HUES6 (cell line): Measurements from ENCODE around the gene TMEM170A.
"Not testable (repeated sequence)": the region's sequence is repeated elsewhere in the genome, so short reads cannot be mapped to it uniquely, and the experiment has no call there.

Experiments
- H3K27ac ChIP-seq: 2 replicates; pipeline ENCODE4 v1.7.0; 2013; ENCODE audit warnings: low read depth, mild to moderate bottlenecking, low read length, inconsistent platforms
- H3K27me3 ChIP-seq: 2 replicates; pipeline ENCODE4 v1.6.1; 2013; ENCODE audit warnings: low read length; ENCODE audit not compliant: control insufficient read depth, insufficient read depth
- H3K36me3 ChIP-seq: 2 replicates; pipeline ENCODE4 v1.6.1; 2013; ENCODE audit warnings: low read length; ENCODE audit not compliant: control insufficient read depth, insufficient read depth
- H3K4me1 ChIP-seq: 2 replicates; pipeline ENCODE4 v1.6.1; 2013; ENCODE audit warnings: low read length; ENCODE audit not compliant: control insufficient read depth, insufficient read depth
- H3K4me3 ChIP-seq: 2 replicates; pipeline ENCODE4 v1.5.1; 2013; ENCODE audit warnings: low read depth, low read length
- H3K9ac ChIP-seq: one replicate; pipeline ENCODE4 v1.6.1; 2013; ENCODE audit warnings: mild to moderate bottlenecking, low read length
- H3K9me3 ChIP-seq: 2 replicates; pipeline ENCODE4 v1.6.1; 2013; ENCODE audit warnings: low read depth, low read length; ENCODE audit not compliant: control insufficient read depth, insufficient read depth

The TMEM170A gene

GRCh38 chr16:75464122-75464918 lies at the start of gene TMEM170A:
TSS of gene TMEM170A (minus strand) at chr16:75464689. CDS start at chr16:75464600, 89 bp downstream.
- peak within 1 kb of the TSS; percentile 99 for H3K4me3 ChIP-seq
- no peaks in the 10 kb centered on the region for H3K27me3 ChIP-seq
- H3K9ac ChIP-seq: peak within 1 kb of the TSS; percentile 94
- peaks cover 4% of the 10 kb centered on the region; the same call in 1 of the 2 replicates for H3K4me1 ChIP-seq
- peak within 1 kb of the TSS; percentile 89 for H3K27ac ChIP-seq
- H3K9me3 ChIP-seq: no peaks in the 10 kb centered on the region
- H3K36me3 ChIP-seq: no peaks in the 10 kb centered on the region; the same call in 1 of the 2 replicates

GRCh38 chr16:75506574-75506973 lies 42.1 kb upstream of the TMEM170A start:
- Histone ChIP-seq H3K27me3 (no peaks in the 10 kb centered on the region), H3K36me3 (no peaks in the 10 kb centered on the region), H3K27ac (no peak overlapping the region), H3K4me1 (peaks cover 4% of the 10 kb centered on the region; the same call in 1 of the 2 replicates), H3K4me3 (no peak overlapping the region), H3K9ac (no peak overlapping the region), H3K9me3 (no peaks in the 10 kb centered on the region)

GRCh38 chr16:75506107-75506506 lies 41.6 kb upstream of the TMEM170A start:
- H3K27ac ChIP-seq: no peak overlapping the region
- H3K27me3 ChIP-seq: no peaks in the 10 kb centered on the region
- H3K4me3 ChIP-seq: no peak overlapping the region
- H3K4me1 ChIP-seq: peaks cover 4% of the 10 kb centered on the region; the same call in 1 of the 2 replicates
- H3K9ac ChIP-seq: no peak overlapping the region
- no peaks in the 10 kb centered on the region for H3K36me3 ChIP-seq
- H3K9me3 ChIP-seq: no peaks in the 10 kb centered on the region

- Histone ChIP-seq H3K4me3 (no peak overlapping the region), H3K4me1 (no peaks in the 10 kb centered on the region), H3K9ac (no peak overlapping the region), H3K27ac (no peak overlapping the region), H3K27me3 (no peaks in the 10 kb centered on the region), H3K9me3 (no peaks in the 10 kb centered on the region), H3K36me3 (no peaks in the 10 kb centered on the region)
These were observed 39.3 kb upstream of the TMEM170A start for GRCh38 chr16:75503801-75504200.

- Histone ChIP-seq H3K9me3 (no peaks in the 10 kb centered on the region), H3K36me3 (no peaks in the 10 kb centered on the region), H3K4me1 (no peaks in the 10 kb centered on the region), H3K9ac (no peak overlapping the region), H3K4me3 (no peak overlapping the region), H3K27me3 (no peaks in the 10 kb centered on the region), H3K27ac (no peak overlapping the region)
These were observed 38.6 kb upstream of the TMEM170A start for GRCh38 chr16:75502916-75503605.

- H3K27me3 ChIP-seq, H3K27ac ChIP-seq, H3K4me1 ChIP-seq, H3K36me3 ChIP-seq, H3K4me3 ChIP-seq, H3K9me3 ChIP-seq, H3K9ac ChIP-seq: not testable (repeated sequence)
These were observed 37.3 kb upstream of the TMEM170A start for GRCh38 chr16:75501820-75502219.

GRCh38 chr16:75501359-75501758 lies 36.9 kb upstream of the TMEM170A start:
- Histone ChIP-seq H3K9me3 (no peaks in the 10 kb centered on the region), H3K4me1 (no peaks in the 10 kb centered on the region), H3K4me3 (no peak overlapping the region), H3K27me3 (no peaks in the 10 kb centered on the region), H3K9ac (no peak overlapping the region), H3K27ac (no peak overlapping the region), H3K36me3 (no peaks in the 10 kb centered on the region)

- H3K9ac ChIP-seq, H3K27ac ChIP-seq, H3K36me3 ChIP-seq, H3K4me3 ChIP-seq, H3K27me3 ChIP-seq, H3K9me3 ChIP-seq, H3K4me1 ChIP-seq: not testable (repeated sequence)
These were observed 34.3 kb upstream of the TMEM170A start for GRCh38 chr16:75498605-75499322.

- Histone ChIP-seq H3K27me3 (peaks cover 8% of the 10 kb centered on the region; the same call in 1 of the 2 replicates), H3K4me1 (peaks cover 8% of the 10 kb centered on the region), H3K36me3 (no peaks in the 10 kb centered on the region), H3K9me3 (no peaks in the 10 kb centered on the region), H3K9ac (no peak overlapping the region), H3K4me3 (no peak overlapping the region), H3K27ac (no peak overlapping the region)
These were observed 33.1 kb upstream of the TMEM170A start for GRCh38 chr16:75497558-75497957.

- Histone ChIP-seq H3K9ac (peak within 1 kb of the TSS; percentile 80), H3K4me3 (peak within 1 kb of the TSS; percentile 80)
These were observed 30.7 kb upstream of the TMEM170A start, which contains the start of gene CHST6 for GRCh38 chr16:75495076-75495674. TSS of gene CHST6 (minus strand) at chr16:75495441. CDS start at chr16:75479828, 15,613 bp downstream.

More at GRCh38 chr16:75495076-75495674, 30.7 kb upstream of the TMEM170A start, which contains the start of gene CHST6:
- no peaks in the 10 kb centered on the region for H3K36me3 ChIP-seq
- peaks cover 14% of the 10 kb centered on the region for H3K4me1 ChIP-seq
- no peaks in the 10 kb centered on the region for H3K9me3 ChIP-seq
- peaks cover 8% of the 10 kb centered on the region; the same call in 1 of the 2 replicates for H3K27me3 ChIP-seq
- no peak within 1 kb of the TSS for H3K27ac ChIP-seq
